ENCODE results near the gene DDX41.

The DDX41 gene

GRCh38 chr5:177552839-177553455 lies 36.2 kb upstream of the DDX41 start:
- WGBS, 2 experiments (ENCODE audit: insufficient coverage in 2 of 2) = 51 to 58% methylated on average over 10 to 13 of the region's 16 CpGs
- Histone ChIP-seq H3K4me1 (ENCODE audit: control insufficient read depth, insufficient read depth, low read length, poor library complexity, severe bottlenecking) (peaks cover 8% of the 10 kb centered on the region), H3K9me3 (ENCODE audit: control insufficient read depth, low read length) (no peaks in the 10 kb centered on the region), H3K4me3 (ENCODE audit: extremely low read depth, insufficient read depth, low read length, poor library complexity, severe bottlenecking) (peak overlapping the region; percentile 97), H3K36me3 (ENCODE audit: control insufficient read depth, insufficient read depth, low read length) (peaks cover 31% of the 10 kb centered on the region), H3K27ac (ENCODE audit: low read depth, low read length, severe bottlenecking) (no peak overlapping the region)

GRCh38 chr5:177550122-177550521 lies 33.4 kb upstream of the DDX41 start:
- H3K9me3 ChIP-seq (ENCODE audit: control insufficient read depth, low read length) = no peaks in the 10 kb centered on the region
- H3K27ac ChIP-seq (ENCODE audit: low read depth, low read length, severe bottlenecking) = no peak overlapping the region
- peaks cover 31% of the 10 kb centered on the region for H3K36me3 ChIP-seq (ENCODE audit: control insufficient read depth, insufficient read depth, low read length)
- peaks cover 23% of the 10 kb centered on the region for H3K4me1 ChIP-seq (ENCODE audit: control insufficient read depth, insufficient read depth, low read length, poor library complexity, severe bottlenecking)
- WGBS, 2 experiments (ENCODE audit: insufficient coverage in 2 of 2) = 100% methylated on average over 1 of the region's 1 CpG; no CpG with 5 or more reads in 1 of the 2 experiments
- H3K4me3 ChIP-seq (ENCODE audit: extremely low read depth, insufficient read depth, low read length, poor library complexity, severe bottlenecking) = no peak overlapping the region

GRCh38 chr5:177548495-177548894 lies 31.7 kb upstream of the DDX41 start:
- Histone ChIP-seq H3K27ac (ENCODE audit: low read depth, low read length, severe bottlenecking) (no peak overlapping the region), H3K4me1 (ENCODE audit: control insufficient read depth, insufficient read depth, low read length, poor library complexity, severe bottlenecking) (peaks cover 28% of the 10 kb centered on the region), H3K9me3 (ENCODE audit: control insufficient read depth, low read length) (no peaks in the 10 kb centered on the region), H3K36me3 (ENCODE audit: control insufficient read depth, insufficient read depth, low read length) (peaks cover 38% of the 10 kb centered on the region), H3K4me3 (ENCODE audit: extremely low read depth, insufficient read depth, low read length, poor library complexity, severe bottlenecking) (no peak overlapping the region)
- WGBS, 2 experiments (ENCODE audit: insufficient coverage in 2 of 2) = 83 to 100% methylated on average over 1 of the region's 1 CpG

GRCh38 chr5:177547736-177548135 lies 31.0 kb upstream of the DDX41 start:
- Histone ChIP-seq H3K27ac (ENCODE audit: low read depth, low read length, severe bottlenecking) (no peak overlapping the region), H3K4me3 (ENCODE audit: extremely low read depth, insufficient read depth, low read length, poor library complexity, severe bottlenecking) (no peak overlapping the region), H3K4me1 (ENCODE audit: control insufficient read depth, insufficient read depth, low read length, poor library complexity, severe bottlenecking) (peaks cover 24% of the 10 kb centered on the region), H3K36me3 (ENCODE audit: control insufficient read depth, insufficient read depth, low read length) (peaks cover 43% of the 10 kb centered on the region), H3K9me3 (ENCODE audit: control insufficient read depth, low read length) (no peaks in the 10 kb centered on the region)
- WGBS, 2 experiments (ENCODE audit: insufficient coverage in 2 of 2) = 94 to 100% methylated on average over 2 of the region's 3 CpGs

- peaks cover 22% of the 10 kb centered on the region for H3K4me1 ChIP-seq (ENCODE audit: control insufficient read depth, insufficient read depth, low read length, poor library complexity, severe bottlenecking)
- no peak overlapping the region for H3K4me3 ChIP-seq (ENCODE audit: extremely low read depth, insufficient read depth, low read length, poor library complexity, severe bottlenecking)
- WGBS, 2 experiments (ENCODE audit: insufficient coverage in 2 of 2) = no CpG with 5 or more reads among the region's 1 CpG
- no peaks in the 10 kb centered on the region for H3K9me3 ChIP-seq (ENCODE audit: control insufficient read depth, low read length)
- peak overlapping the region; percentile 94 for H3K27ac ChIP-seq (ENCODE audit: low read depth, low read length, severe bottlenecking)
- peaks cover 42% of the 10 kb centered on the region for H3K36me3 ChIP-seq (ENCODE audit: control insufficient read depth, insufficient read depth, low read length)
Measured at GRCh38 chr5:177546258-177546741, 29.5 kb upstream of the DDX41 start.

- Histone ChIP-seq H3K9me3 (ENCODE audit: control insufficient read depth, low read length) (no peaks in the 10 kb centered on the region), H3K36me3 (ENCODE audit: control insufficient read depth, insufficient read depth, low read length) (peaks cover 40% of the 10 kb centered on the region)
Measured at GRCh38 chr5:177545487-177546257, 28.9 kb upstream of the DDX41 start.

GRCh38 chr5:177542816-177543465 lies 26.2 kb upstream of the DDX41 start:
- Histone ChIP-seq H3K27ac (ENCODE audit: low read depth, low read length, severe bottlenecking) (no peak overlapping the region), H3K36me3 (ENCODE audit: control insufficient read depth, insufficient read depth, low read length) (peaks cover 56% of the 10 kb centered on the region)
- WGBS, 2 experiments (ENCODE audit: insufficient coverage in 2 of 2) = 96 to 100% methylated on average over 2 to 4 of the region's 4 CpGs

More at GRCh38 chr5:177545487-177546257, 28.9 kb upstream of the DDX41 start:
- peak overlapping the region; percentile 94 for H3K27ac ChIP-seq (ENCODE audit: low read depth, low read length, severe bottlenecking)
- no peak overlapping the region for H3K4me3 ChIP-seq (ENCODE audit: extremely low read depth, insufficient read depth, low read length, poor library complexity, severe bottlenecking)
- WGBS, 2 experiments (ENCODE audit: insufficient coverage in 2 of 2) = 94 to 96% methylated on average over 3 to 4 of the region's 4 CpGs
- H3K4me1 ChIP-seq (ENCODE audit: control insufficient read depth, insufficient read depth, low read length, poor library complexity, severe bottlenecking) = peaks cover 23% of the 10 kb centered on the region

GRCh38 chr5:177540438-177540837 lies 23.7 kb upstream of the DDX41 start:
- H3K9me3 ChIP-seq (ENCODE audit: control insufficient read depth, low read length) = no peaks in the 10 kb centered on the region
- WGBS, 2 experiments (ENCODE audit: insufficient coverage in 2 of 2) = 88 to 100% methylated on average over 2 of the region's 3 CpGs
- H3K4me3 ChIP-seq (ENCODE audit: extremely low read depth, insufficient read depth, low read length, poor library complexity, severe bottlenecking) = no peak overlapping the region
- peaks cover 78% of the 10 kb centered on the region for H3K36me3 ChIP-seq (ENCODE audit: control insufficient read depth, insufficient read depth, low read length)
- H3K4me1 ChIP-seq (ENCODE audit: control insufficient read depth, insufficient read depth, low read length, poor library complexity, severe bottlenecking) = peaks cover 22% of the 10 kb centered on the region
- no peak overlapping the region for H3K27ac ChIP-seq (ENCODE audit: low read depth, low read length, severe bottlenecking)

More at GRCh38 chr5:177542816-177543465, 26.2 kb upstream of the DDX41 start:
- no peak overlapping the region for H3K4me3 ChIP-seq (ENCODE audit: extremely low read depth, insufficient read depth, low read length, poor library complexity, severe bottlenecking)
- H3K4me1 ChIP-seq (ENCODE audit: control insufficient read depth, insufficient read depth, low read length, poor library complexity, severe bottlenecking) = peaks cover 38% of the 10 kb centered on the region
- no peaks in the 10 kb centered on the region for H3K9me3 ChIP-seq (ENCODE audit: control insufficient read depth, low read length)

GRCh38 chr5:177539411-177539810 lies 22.6 kb upstream of the DDX41 start:
- Histone ChIP-seq H3K36me3 (ENCODE audit: control insufficient read depth, insufficient read depth, low read length) (peaks cover 83% of the 10 kb centered on the region), H3K27ac (ENCODE audit: low read depth, low read length, severe bottlenecking) (no peak overlapping the region)

GRCh38 chr5:177538876-177539275 lies 22.1 kb upstream of the DDX41 start:
- Histone ChIP-seq H3K27ac (ENCODE audit: low read depth, low read length, severe bottlenecking) (no peak overlapping the region), H3K4me3 (ENCODE audit: extremely low read depth, insufficient read depth, low read length, poor library complexity, severe bottlenecking) (no peak overlapping the region), H3K36me3 (ENCODE audit: control insufficient read depth, insufficient read depth, low read length) (peaks cover 82% of the 10 kb centered on the region), H3K9me3 (ENCODE audit: control insufficient read depth, low read length) (no peaks in the 10 kb centered on the region), H3K4me1 (ENCODE audit: control insufficient read depth, insufficient read depth, low read length, poor library complexity, severe bottlenecking) (peaks cover 17% of the 10 kb centered on the region)
- WGBS, 2 experiments (ENCODE audit: insufficient coverage in 2 of 2) = 96 to 97% methylated on average over 5 to 6 of the region's 10 CpGs

More at GRCh38 chr5:177539411-177539810, 22.6 kb upstream of the DDX41 start:
- Histone ChIP-seq H3K9me3 (ENCODE audit: control insufficient read depth, low read length) (no peaks in the 10 kb centered on the region), H3K4me1 (ENCODE audit: control insufficient read depth, insufficient read depth, low read length, poor library complexity, severe bottlenecking) (peaks cover 17% of the 10 kb centered on the region), H3K4me3 (ENCODE audit: extremely low read depth, insufficient read depth, low read length, poor library complexity, severe bottlenecking) (no peak overlapping the region)
- WGBS, 2 experiments (ENCODE audit: insufficient coverage in 2 of 2) = 93 to 100% methylated on average over 2 of the region's 2 CpGs

All from mesodermal cell (in vitro differentiated cells).